Tibial artery (tissue), 4 donors: ENCODE results near the gene PPP2R5A.

Experiments used
- DNase-seq, 2 donors: peaks; one replicate each; pipeline ENCODE4 v3.0.0-alpha.2; 2019
- H3K27ac ChIP-seq, 2 donors: fragments of 200-600 bp; sonication (generic) in 1 of 2; 1 replicate in 1 of 2; 2 replicates in 1 of 2; pipeline ENCODE4 v1.5.1; 2018 to 2019; ENCODE audit warnings: mild to moderate bottlenecking in 1 of 2
- H3K27me3 ChIP-seq, 2 donors: fragments of 200-600 bp; sonication (generic) in 1 of 2; one replicate each; pipeline versions ENCODE4 v1.5.1 to v1.6.0; 2016 to 2019
- H3K36me3 ChIP-seq, 3 donors: fragments of 200-600 bp; sonication (generic) in 2 of 3; one replicate each; pipeline ENCODE4 v1.5.1; 2016 to 2019; ENCODE audit warnings: mild to moderate bottlenecking in 2 of 3
- H3K4me1 ChIP-seq, 4 donors: fragments of 200-600 bp; sonication (generic) in 2 of 4; 1 replicate in 3 of 4; 2 replicates in 1 of 4; pipeline ENCODE4 v1.5.1; 2016 to 2019
- H3K4me3 ChIP-seq, 2 donors: fragments of 200-600 bp; sonication (generic) in 1 of 2; 1 replicate in 1 of 2; 2 replicates in 1 of 2; pipeline ENCODE4 v1.5.1; 2018 to 2019; ENCODE audit warnings: mild to moderate bottlenecking in 2 of 2
- H3K9me3 ChIP-seq, 3 donors: fragments of 200-600 bp; sonication (generic) in 1 of 3; one replicate each; pipeline ENCODE4 v1.5.1; 2016 to 2019
- intact Hi-C: fragments of 100-400 bp; cut with DNase I; formaldehyde crosslinking; loops from one replicate; pipeline ENCODE4 v1.15.0; 2023; ENCODE audit warnings: low total_unique reads
- TF ChIP-seq, protein P1 (sequence below), 2 experiments: fragments of 200-600 bp in 1 of 2; fragments of 450-650 bp in 1 of 2; IDR thresholded peaks; one replicate each; pipeline ENCODE4 v1.5.1; 2017 to 2019; ENCODE audit warnings: antibody characterized with exemption in 2 of 2, mild to moderate bottlenecking in 1 of 2, moderate library complexity in 1 of 2

PPP2R5A gene

GRCh38 chr1:212341090-212341489 is 55.9 kb downstream of the PPP2R5A start:
- no peak for DNase-seq
- H3K27ac ChIP-seq: no peak overlapping the region
- no peaks in the 10 kb centered on the region for H3K9me3 ChIP-seq
- H3K4me3 ChIP-seq: no peak overlapping the region
- intact Hi-C loops: no loop called here
- no peaks in the 10 kb centered on the region for H3K27me3 ChIP-seq
- TF ChIP-seq, protein P1, sequence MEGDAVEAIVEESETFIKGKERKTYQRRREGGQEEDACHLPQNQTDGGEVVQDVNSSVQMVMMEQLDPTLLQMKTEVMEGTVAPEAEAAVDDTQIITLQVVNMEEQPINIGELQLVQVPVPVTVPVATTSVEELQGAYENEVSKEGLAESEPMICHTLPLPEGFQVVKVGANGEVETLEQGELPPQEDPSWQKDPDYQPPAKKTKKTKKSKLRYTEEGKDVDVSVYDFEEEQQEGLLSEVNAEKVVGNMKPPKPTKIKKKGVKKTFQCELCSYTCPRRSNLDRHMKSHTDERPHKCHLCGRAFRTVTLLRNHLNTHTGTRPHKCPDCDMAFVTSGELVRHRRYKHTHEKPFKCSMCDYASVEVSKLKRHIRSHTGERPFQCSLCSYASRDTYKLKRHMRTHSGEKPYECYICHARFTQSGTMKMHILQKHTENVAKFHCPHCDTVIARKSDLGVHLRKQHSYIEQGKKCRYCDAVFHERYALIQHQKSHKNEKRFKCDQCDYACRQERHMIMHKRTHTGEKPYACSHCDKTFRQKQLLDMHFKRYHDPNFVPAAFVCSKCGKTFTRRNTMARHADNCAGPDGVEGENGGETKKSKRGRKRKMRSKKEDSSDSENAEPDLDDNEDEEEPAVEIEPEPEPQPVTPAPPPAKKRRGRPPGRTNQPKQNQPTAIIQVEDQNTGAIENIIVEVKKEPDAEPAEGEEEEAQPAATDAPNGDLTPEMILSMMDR (IDR thresholded peaks at IDR 0.05): no peak
- peaks cover 0 to 2% (median 0%) of the 10 kb centered on the region in 4 donors for H3K4me1 ChIP-seq
- H3K36me3 ChIP-seq: peaks cover 18 to 56% (median 20%) of the 10 kb centered on the region in 3 donors

- DNase-seq: no peak
- peaks cover 10 to 66% (median 41%) of the 10 kb centered on the region in 3 donors for H3K36me3 ChIP-seq
- no peaks in the 10 kb centered on the region for H3K9me3 ChIP-seq
- H3K4me1 ChIP-seq: no peaks in the 10 kb centered on the region
- TF ChIP-seq, protein P1 (IDR thresholded peaks at IDR 0.05): no peak
- no peaks in the 10 kb centered on the region for H3K27me3 ChIP-seq
- H3K4me3 ChIP-seq: no peak overlapping the region
- intact Hi-C loops: no loop called here
- H3K27ac ChIP-seq: no peak overlapping the region
Measured at GRCh38 chr1:212344905-212345304, 59.7 kb downstream of the PPP2R5A start.

DNA sequence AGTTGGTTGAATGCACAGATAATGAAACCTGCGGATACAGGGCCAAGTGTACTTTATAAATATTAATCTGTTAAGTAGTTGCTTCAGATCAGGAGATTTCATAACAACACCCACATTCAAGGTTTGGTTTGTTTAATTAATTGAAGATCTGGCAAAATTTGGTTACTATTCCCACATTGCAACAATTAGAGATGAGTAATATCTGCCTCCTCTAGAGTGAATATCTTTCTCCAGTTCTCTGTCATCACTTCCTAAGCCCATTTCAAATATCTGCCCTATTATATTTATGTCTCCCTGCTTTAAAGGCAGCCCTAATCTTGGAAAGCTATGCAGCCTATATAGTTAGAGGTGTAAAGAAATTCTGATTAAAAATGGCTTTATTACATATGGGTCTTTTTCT is 61.4 kb downstream of the PPP2R5A start:
- intact Hi-C loops: no loop called here
- Histone ChIP-seq H3K27ac (no peak overlapping the region), H3K4me1 (no peaks in the 10 kb centered on the region), H3K36me3 (peaks cover 10 to 62% (median 43%) of the 10 kb centered on the region in 3 donors), H3K4me3 (no peak overlapping the region), H3K9me3 (no peaks in the 10 kb centered on the region), H3K27me3 (no peaks in the 10 kb centered on the region)
- TF ChIP-seq, protein P1 (IDR thresholded peaks at IDR 0.05): no peak
- no peak for DNase-seq

DNA sequence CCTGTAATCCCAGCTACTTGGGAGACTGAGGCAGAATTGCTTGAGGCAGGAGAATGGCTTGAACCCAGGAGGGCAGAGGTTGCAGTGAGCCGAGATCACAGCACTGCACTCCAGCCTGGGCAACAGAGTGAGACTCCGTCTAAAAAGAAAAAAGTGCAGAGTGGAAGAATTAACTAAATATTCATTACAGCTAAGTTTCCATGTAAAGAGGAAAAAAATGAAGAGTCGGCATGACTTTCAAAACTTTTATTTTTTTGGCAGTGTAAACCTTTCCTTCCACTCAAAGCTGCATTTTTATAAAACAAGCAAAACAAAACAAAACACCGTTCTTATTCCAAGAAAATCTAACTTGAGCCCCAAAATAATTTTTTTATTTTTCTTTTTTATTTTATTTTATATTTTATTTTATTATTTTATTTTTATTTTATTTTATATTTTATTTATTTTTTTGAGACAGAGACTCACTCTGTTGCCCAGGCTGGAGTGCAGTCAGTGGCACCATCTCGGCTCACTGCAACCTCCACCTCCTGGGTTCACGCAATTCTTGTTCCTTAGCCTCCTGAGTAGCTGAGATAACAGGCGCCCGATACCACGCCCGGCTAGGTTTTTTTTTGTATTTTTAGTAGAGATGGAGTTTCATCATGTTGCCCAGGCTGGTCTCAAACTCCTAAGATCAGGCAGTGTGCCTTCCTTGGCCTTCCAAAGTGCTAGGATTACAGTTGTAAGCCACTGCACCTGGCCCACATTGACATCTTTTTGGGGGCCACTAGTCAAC is 66.6 kb downstream of the PPP2R5A start:
- H3K27ac ChIP-seq: no peak overlapping the region
- intact Hi-C loops: no loop called here
- peaks cover 45 to 57% (median 51%) of the 10 kb centered on the region in 3 donors for H3K36me3 ChIP-seq

GRCh38 chr1:212353181-212353580 is 68.0 kb downstream of the PPP2R5A start:
- H3K9me3 ChIP-seq: no peaks in the 10 kb centered on the region
- H3K27me3 ChIP-seq: no peaks in the 10 kb centered on the region
- TF ChIP-seq, protein P1 (IDR thresholded peaks at IDR 0.05): no peak
- H3K4me1 ChIP-seq: no peaks in the 10 kb centered on the region
- H3K27ac ChIP-seq: no peak overlapping the region
- no peak overlapping the region for H3K4me3 ChIP-seq
- intact Hi-C loops: no loop called here
- H3K36me3 ChIP-seq: peaks cover 51 to 56% (median 55%) of the 10 kb centered on the region in 3 donors
- DNase-seq: no peak

More for the DNA sequence above, 66.6 kb downstream of the PPP2R5A start:
- Histone ChIP-seq H3K4me1 (no peaks in the 10 kb centered on the region), H3K4me3 (no peak overlapping the region), H3K9me3 (no peaks in the 10 kb centered on the region), H3K27me3 (no peaks in the 10 kb centered on the region)
- no peak for DNase-seq
- TF ChIP-seq, protein P1 (IDR thresholded peaks at IDR 0.05): no peak
